HG03064 (cell line): ENCODE data around the gene SDHB.

Source experiments
- ATAC-seq: cut with Tn5 transposase; IDR thresholded peaks from one replicate; pipeline ENCODE4 v1.9.1; 2021; ENCODE audit warnings: low read depth; ENCODE audit not compliant: unreplicated experiment

Gene SDHB

DNA sequence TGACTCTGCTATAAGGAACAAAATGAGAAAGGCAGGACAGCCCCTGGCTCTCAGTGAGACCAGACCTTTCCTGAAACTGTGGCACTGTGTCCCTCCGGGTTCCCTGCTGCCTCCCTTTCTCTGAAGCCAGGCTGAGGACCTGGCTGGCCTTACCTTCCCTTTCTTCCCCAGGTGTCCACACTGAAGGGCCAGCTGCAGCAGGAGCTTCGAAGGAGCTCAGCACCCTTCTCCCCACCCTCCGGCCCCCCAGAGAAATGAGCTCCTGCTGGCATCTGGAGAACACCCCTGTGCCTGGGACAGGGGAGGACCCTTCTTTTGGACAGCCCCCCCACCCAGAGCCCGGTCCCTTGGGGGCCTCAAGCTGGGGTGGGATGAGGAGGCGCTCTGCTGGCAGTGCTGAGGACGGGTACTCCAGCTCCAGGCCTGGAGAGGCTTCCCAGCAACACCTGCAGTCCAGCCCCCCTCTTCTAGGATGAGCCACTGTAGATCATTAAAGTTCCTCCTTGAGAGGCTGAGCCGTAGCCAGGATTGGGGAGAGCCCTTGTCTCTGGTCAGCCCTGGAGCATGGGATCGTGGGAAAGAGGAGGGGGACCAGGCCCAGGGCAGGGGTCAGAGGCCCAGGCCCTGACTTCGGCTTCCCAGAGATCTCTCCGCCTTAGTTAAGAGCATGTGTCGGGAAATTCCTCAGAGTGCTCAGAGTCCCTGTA lies 81.5 kb downstream of the SDHB start:
- no peak for ATAC-seq

DNA sequence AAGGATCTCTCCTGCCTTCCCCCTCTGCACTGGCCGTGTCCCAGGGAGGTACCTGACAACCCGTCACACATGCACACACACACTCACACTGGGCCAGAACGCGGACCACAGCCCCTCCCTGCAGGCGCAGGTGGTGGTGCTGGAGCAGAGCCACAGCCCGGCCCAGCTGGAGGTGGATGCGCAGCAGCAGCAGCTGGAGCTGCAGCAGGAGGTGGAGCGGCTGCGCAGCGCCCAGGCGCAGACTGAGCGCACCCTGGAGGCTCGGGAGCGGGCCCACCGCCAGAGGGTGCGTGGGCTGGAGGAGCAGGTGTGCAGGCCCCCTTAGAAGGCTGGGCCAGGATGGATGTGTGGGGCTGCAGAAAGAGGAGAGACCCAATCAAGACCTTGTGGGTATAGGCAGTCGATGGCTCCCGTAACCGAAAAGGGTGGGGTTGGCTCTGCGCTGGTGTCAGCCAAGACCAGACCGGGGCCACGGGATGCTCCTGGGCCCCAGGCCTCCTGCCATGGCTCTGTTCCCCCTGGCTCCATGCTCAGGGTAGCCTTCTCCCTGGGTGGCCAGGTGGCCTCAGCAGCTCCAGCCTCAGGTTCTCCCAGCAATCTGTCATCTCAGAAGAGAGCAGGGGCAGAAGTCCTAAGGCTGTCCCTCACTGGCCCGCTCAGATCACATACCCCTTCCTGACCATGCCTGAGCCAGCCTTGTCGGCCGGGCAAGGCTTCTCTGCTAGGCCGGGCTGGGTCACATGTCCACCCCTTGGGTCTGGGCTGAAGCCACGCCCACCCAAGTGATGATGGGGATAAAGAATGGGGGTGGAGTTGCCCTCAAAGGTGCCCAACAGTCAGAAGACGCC lies 82.3 kb downstream of the SDHB start:
- ATAC-seq = no peak

DNA sequence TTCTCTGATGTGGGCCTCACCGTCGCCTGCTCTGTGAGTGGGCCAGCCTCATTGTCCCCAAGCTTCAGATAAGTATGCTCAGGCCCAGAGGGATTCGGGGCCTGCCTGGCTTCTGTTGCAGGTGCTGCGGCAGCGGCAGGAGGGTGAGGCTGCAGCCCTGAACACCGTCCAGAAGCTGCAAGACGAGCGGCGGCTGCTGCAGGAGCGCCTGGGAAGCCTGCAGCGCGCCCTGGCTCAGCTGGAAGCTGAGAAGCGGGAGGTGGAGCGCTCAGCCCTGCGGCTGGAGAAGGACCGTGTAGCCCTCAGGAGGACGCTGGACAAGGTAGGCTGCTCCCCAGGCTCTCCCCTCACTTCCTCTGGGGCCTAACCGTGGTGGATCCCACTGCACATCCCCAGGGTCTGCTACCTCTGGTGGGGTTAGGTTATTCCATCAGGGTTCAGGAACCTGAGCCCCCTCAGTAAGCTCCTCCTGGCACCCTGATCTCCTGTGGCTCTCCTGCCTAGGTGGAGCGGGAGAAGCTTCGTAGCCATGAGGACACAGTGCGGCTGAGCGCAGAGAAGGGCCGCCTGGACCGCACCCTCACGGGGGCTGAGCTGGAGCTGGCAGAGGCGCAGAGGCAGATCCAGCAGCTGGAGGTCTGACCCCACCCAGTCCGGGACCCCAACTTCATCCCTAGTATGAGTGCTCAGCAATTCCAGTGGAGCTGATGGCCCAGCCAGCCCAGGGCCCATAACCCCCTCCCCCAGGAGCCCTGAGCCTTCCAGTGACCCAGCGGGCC lies 83.5 kb downstream of the SDHB start:
- no peak for ATAC-seq

DNA sequence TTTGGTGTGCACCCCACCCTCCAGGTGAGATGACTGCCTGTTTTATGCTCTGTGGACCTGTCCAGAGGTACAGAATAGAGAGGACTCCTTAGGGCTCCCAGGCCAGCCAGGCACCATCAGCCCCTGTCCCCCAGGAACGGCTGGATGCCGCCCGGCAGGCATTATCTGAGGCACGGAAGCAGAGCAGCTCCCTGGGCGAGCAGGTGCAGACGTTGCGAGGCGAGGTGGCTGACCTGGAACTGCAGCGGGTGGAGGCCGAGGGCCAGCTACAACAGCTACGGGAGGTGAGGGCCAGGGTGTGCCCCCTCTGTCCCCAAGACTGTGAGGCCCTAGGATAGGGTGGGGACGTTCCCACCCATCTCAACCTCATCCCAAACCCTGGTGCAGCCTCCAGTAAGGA lies 84.2 kb downstream of the SDHB start:
- ATAC-seq = no peak

DNA sequence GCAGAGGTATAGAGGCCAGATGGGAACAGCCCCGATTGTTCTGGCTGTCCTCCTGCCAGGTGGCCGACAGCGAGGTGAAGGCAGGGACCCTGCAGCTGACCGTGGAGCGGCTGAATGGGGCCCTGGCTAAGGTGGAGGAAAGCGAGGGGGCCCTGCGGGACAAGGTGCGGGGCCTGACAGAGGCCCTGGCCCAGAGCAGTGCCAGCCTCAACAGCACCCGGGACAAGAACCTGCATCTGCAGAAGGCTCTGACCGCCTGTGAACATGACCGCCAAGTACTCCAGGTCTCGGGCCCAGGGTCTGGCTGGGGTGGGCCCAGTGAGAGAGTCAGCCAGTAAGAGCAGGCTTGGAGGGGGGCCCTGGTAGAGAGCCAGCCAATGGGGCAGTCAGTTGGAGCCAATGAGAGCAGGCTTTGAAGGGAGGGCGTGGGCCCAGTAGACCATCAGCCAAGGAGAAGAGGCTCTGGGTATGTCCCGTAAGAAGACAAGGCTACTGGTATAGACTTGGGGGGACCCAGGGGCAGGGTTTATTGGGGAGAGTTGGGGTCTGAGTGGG lies 84.7 kb downstream of the SDHB start:
- no peak for ATAC-seq
